Activated B cell treated with CpG ODN at 0.5 μM for 24 hours (primary cell): ENCODE data around the gene LRRC45. TPM values are rescaled to one million over a fixed set of nuclear protein-coding genes. Genes with fewer than 3 reads are reported as not detected.
"Not testable (repeated sequence)": the region's sequence is repeated elsewhere in the genome, so short reads cannot be mapped to it uniquely, and the experiment has no call there.

Experiments
- ATAC-seq: fragments of 200-7000 bp; cut with Tn5 transposase; one replicate; pipeline ENCODE4 v1.10.0; 2021; ENCODE audit warnings: low read depth, mild to moderate bottlenecking, moderate library complexity
- CTCF ChIA-PET: fragments of 350-600 bp; sonication (Branson Sonifier 250); formaldehyde crosslinking; loops from one replicate; lab custom pipeline; 2021; ENCODE audit warnings: antibody characterized with exemption; lab: Charles Lee
- POLR2A ChIA-PET: fragments of 350-600 bp; sonication (Branson Sonifier 250); formaldehyde crosslinking; loops from one replicate; lab custom pipeline; 2021; ENCODE audit warnings: antibody characterized with exemption; lab: Charles Lee
- DNase-seq: peaks from one replicate; pipeline ENCODE4 v3.0.0; 2022
- H3K27ac Mint-ChIP-seq: one replicate; pipeline ENCODE4 v1.8.0; 2020; ENCODE audit warnings: mixed read lengths
- H3K27me3 Mint-ChIP-seq: one replicate; pipeline ENCODE4 v1.8.0; 2021; ENCODE audit warnings: mixed read lengths
- H3K36me3 Mint-ChIP-seq: one replicate; pipeline ENCODE4 v1.8.0; 2021; ENCODE audit warnings: low read depth, mixed read lengths
- H3K4me1 Mint-ChIP-seq: one replicate; pipeline ENCODE4 v1.8.0; 2021; ENCODE audit warnings: mixed read lengths
- H3K4me3 Mint-ChIP-seq: one replicate; pipeline ENCODE4 v1.8.0; 2020; ENCODE audit warnings: mild to moderate bottlenecking, mixed read lengths
- H3K9me3 Mint-ChIP-seq: one replicate; pipeline ENCODE4 v1.8.0; 2020; ENCODE audit warnings: mixed read lengths
- CTCF ChIP-seq: fragments of 200-600 bp; IDR thresholded peaks from one replicate; pipeline ENCODE4 v1.8.0; 2022; ENCODE audit warnings: antibody characterized with exemption, mild to moderate bottlenecking
- intact Hi-C: fragments of 100-400 bp; cut with micrococcal nuclease; formaldehyde crosslinking; loops from one replicate; pipeline ENCODE4 v1.15.1; 2024
- total RNA-seq: library from RNA; stranded (reverse); gene quantifications from 2 replicates; pipeline ENCODE4 v1.2.3, GENCODE V29; 2022

LRRC45 gene
- total RNA-seq, 1 donor from 2014 or later = 10.6 TPM

GRCh38 chr17:82037092-82037888, 14.2 kb downstream of the LRRC45 start, which contains the start of gene DCXR:
TSS of gene DCXR (minus strand) at chr17:82037697. CDS start at chr17:82037682, 15 bp downstream.
- Mint-ChIP-seq H3K27me3 (no peaks in the 10 kb centered on the region), H3K4me3 (peak within 1 kb of the TSS; percentile 86), H3K36me3 (peaks cover 7% of the 10 kb centered on the region), H3K9me3 (no peaks in the 10 kb centered on the region), H3K4me1 (peaks cover 27% of the 10 kb centered on the region), H3K27ac (peak within 1 kb of the TSS; percentile 94)
- ATAC-seq (peak; percentile 93), DNase-seq (peak; percentile 95)
- intact Hi-C loops = loop anchor here (1.0 to 10.0 kb wide), 9 partner anchors 14 to 258 kb away; partner anchors contain the start of genes ASPSCR1, DUS1L, FASN and GPS1
- no peak for TF ChIP-seq CTCF
- ChIA-PET CTCF (interaction anchor here (0.5 to 1.5 kb wide), 11 partner anchors 10 to 782 kb away, joined by 3 to 25 read pairs (median 4); partner anchors contain the start of genes CENPX and LRRC45), POLR2A (interaction anchor here (0.5 to 2.3 kb wide), 34 partner anchors 9 to 644 kb away, joined by 3 to 43 read pairs (median 4); partner anchors contain the start of genes ASPSCR1, CCDC57, CENPX and CSNK1D)

GRCh38 chr17:82037889-82038195, 14.7 kb downstream of the LRRC45 start:
- ChIA-PET CTCF (interaction anchor here (0.5 to 1.5 kb wide), 11 partner anchors 10 to 781 kb away, joined by 3 to 25 read pairs (median 4); partner anchors contain the start of genes CENPX and LRRC45), POLR2A (interaction anchor here (0.5 to 2.3 kb wide), 32 partner anchors 14 to 644 kb away, joined by 3 to 43 read pairs (median 4); partner anchors contain the start of genes ASPSCR1, CCDC57, CENPX and CSNK1D)
- DNase-seq = no peak
- Mint-ChIP-seq H3K36me3 (peaks cover 7% of the 10 kb centered on the region), H3K9me3 (no peaks in the 10 kb centered on the region), H3K4me1 (peaks cover 26% of the 10 kb centered on the region), H3K27me3 (no peaks in the 10 kb centered on the region), H3K27ac (peak overlapping the region; percentile 94), H3K4me3 (peak overlapping the region; percentile 86)
- no peak for TF ChIP-seq CTCF
- intact Hi-C loops = loop anchor here (1.0 to 10.0 kb wide), 9 partner anchors 13 to 257 kb away; partner anchors contain the start of genes ASPSCR1, DUS1L, FASN and GPS1
- no peak for ATAC-seq

GRCh38 chr17:82038796-82039409, 15.8 kb downstream of the LRRC45 start:
- H3K27ac Mint-ChIP-seq, H3K36me3 Mint-ChIP-seq: not testable (repeated sequence)
- POLR2A ChIA-PET = interaction anchor here (2.3 kb wide), 1 partner anchor 60 kb away, joined by 28 read pairs; the partner anchor contains the start of gene FASN

DNA sequence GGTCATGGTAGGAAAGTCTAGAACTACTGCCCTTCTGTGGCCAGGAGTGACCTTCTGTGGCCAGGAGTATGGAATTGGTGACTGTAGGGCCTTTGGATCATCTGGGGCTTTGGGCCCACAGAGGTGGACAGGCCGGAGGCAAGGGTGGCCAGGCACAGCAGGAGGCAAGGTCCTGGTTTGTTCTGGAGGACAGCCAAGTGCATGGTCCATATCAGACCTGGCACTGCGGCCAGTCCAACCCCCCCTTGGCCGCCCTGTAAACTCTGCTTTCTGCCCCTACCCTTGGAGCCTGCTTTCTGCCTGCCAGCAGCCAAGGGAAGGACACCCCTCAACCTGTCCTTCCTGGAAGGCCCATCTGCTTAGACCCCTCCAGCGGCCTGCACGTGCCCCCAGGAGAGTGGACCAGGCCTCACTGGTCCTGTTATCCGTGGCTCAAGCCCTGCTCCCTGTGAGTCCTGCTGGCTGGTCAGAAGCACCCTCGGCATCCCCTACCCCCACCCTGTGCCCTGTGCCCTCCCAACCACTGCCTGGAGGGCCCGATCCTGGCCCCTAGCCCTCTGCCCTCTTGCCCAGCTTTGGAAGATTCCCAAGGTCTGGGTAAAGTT, 16.7 kb downstream of the LRRC45 start:
- H3K4me3 Mint-ChIP-seq = no peak overlapping the region
- CTCF ChIA-PET = no interaction called here

More at GRCh38 chr17:82038796-82039409, 15.8 kb downstream of the LRRC45 start:
- not testable (repeated sequence) for DNase-seq, H3K27me3 Mint-ChIP-seq, ATAC-seq, H3K9me3 Mint-ChIP-seq
- CTCF ChIA-PET = interaction anchor here (0.6 to 1.5 kb wide), 2 partner anchors 56 to 308 kb away, joined by 3 to 4 read pairs; no protein-coding TSS in a partner anchor
- H3K4me3 Mint-ChIP-seq = peak overlapping the region; percentile 32
- intact Hi-C loops = loop anchor here (5.0 to 10.0 kb wide), 3 partner anchors 62 to 256 kb away; partner anchors contain the start of genes ASPSCR1 and SLC16A3
- peaks cover 26% of the 10 kb centered on the region for H3K4me1 Mint-ChIP-seq

More for the DNA sequence above, 16.7 kb downstream of the LRRC45 start:
- no peaks in the 10 kb centered on the region for H3K9me3 Mint-ChIP-seq
- peaks cover 7% of the 10 kb centered on the region for H3K36me3 Mint-ChIP-seq
- POLR2A ChIA-PET = interaction anchor here (0.7 kb wide), 1 partner anchor 17 kb away, joined by 4 read pairs; the partner anchor contains the start of gene LRRC45
- ATAC-seq (no peak), DNase-seq (no peak)
- H3K4me1 Mint-ChIP-seq = peaks cover 26% of the 10 kb centered on the region
- intact Hi-C loops = loop anchor here (5.0 to 10.0 kb wide), 3 partner anchors 62 to 255 kb away; partner anchors contain the start of genes ASPSCR1 and SLC16A3
- H3K27ac Mint-ChIP-seq = no peak overlapping the region
- no peak for TF ChIP-seq CTCF
- no peaks in the 10 kb centered on the region for H3K27me3 Mint-ChIP-seq
